HG03045 (cell line): ENCODE results near the gene SAFB2.

Source experiments
- ATAC-seq: cut with Tn5 transposase; IDR thresholded peaks from one replicate; pipeline ENCODE4 v1.9.1; 2021; ENCODE audit warnings: mild to moderate bottlenecking, moderate library complexity; ENCODE audit not compliant: unreplicated experiment

The SAFB2 gene

GRCh38 chr19:5622465-5623396, at the start of gene SAFB2, which contains the start of gene SAFB:
TSS of gene SAFB2 (minus strand) at chr19:5622776. CDS start at chr19:5622715, 61 bp downstream.
TSS of gene SAFB (plus strand) at chr19:5623083. CDS start at chr19:5623206, 123 bp downstream.
- ATAC-seq = peak; percentile 83

GRCh38 chr19:5671600-5671999, 49.0 kb upstream of the SAFB2 start:
- ATAC-seq = no peak

GRCh38 chr19:5669212-5669611, 46.6 kb upstream of the SAFB2 start:
- no peak for ATAC-seq

DNA sequence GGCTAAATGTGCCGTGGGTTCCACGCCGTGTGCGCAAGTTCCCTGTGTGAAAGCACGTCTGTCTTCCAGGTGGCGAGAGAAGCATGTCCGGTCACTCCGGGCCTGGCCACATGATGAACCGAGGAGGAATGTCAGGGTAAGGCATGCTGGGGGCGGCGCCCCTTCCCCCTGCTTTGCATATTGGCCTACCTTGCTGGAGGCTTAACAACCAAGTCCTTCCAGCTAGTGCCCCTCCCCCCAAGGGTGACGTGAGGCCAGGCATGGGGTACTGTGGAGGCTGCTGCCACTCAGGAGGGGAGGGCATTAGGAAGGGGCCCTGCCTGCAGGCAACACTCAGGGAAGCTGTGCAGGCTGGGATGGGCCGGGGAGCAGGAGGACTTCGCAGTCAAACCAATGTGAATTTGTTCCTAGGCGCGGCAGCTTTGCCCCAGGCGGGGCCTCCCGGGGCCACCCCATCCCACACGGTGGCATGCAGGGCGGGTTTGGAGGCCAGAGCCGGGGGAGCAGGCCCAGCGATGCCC, 45.2 kb upstream of the SAFB2 start:
- no peak for ATAC-seq

GRCh38 chr19:5666921-5667610, 44.5 kb upstream of the SAFB2 start:
- ATAC-seq = no peak

- ATAC-seq = no peak
Observed at GRCh38 chr19:5665781-5666513, 43.4 kb upstream of the SAFB2 start.

DNA sequence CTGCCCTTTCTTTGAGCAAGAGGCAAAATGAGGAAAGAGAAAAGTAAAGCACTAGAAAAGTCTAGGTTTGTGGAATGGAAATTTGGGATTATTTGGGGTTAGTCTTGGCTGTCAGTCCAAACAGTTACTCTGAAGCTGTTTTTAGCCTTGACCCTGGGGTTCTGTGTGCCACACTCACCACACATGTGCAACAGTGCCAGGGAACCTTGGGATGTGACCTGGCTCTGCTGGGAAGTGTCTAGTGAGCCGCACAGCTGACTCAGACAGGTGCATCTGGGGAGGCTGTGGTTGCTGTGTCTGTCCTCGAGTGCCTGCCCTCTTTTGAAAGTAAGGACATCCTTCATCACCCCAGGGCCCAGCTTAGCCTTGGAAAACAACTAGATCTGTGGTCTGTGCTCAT, 41.9 kb upstream of the SAFB2 start:
- no peak for ATAC-seq

DNA sequence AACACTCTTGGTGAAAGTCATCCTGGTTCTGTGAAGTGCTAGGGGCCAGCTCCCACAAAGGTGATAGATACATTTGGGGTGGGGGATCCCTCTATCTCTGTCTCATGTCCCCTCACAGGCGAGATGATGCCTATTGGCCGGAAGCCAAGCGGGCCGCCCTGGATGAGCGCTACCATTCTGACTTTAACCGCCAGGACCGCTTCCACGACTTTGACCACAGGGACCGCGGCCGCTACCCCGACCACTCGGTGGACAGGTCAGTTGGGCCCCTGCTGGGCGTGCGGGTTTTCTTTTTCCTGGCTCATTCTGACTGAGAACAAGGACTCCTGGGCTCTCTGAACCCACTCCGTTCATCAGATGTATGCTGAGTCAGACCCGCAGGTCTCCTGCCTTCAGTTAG, 41.3 kb upstream of the SAFB2 start:
- no peak for ATAC-seq

GRCh38 chr19:5661483-5661882, 38.9 kb upstream of the SAFB2 start:
- ATAC-seq = no peak

GRCh38 chr19:5655412-5655811, 32.8 kb upstream of the SAFB2 start:
- no peak for ATAC-seq

- no peak for ATAC-seq
Observed at GRCh38 chr19:5654931-5655330, 32.4 kb upstream of the SAFB2 start.

DNA sequence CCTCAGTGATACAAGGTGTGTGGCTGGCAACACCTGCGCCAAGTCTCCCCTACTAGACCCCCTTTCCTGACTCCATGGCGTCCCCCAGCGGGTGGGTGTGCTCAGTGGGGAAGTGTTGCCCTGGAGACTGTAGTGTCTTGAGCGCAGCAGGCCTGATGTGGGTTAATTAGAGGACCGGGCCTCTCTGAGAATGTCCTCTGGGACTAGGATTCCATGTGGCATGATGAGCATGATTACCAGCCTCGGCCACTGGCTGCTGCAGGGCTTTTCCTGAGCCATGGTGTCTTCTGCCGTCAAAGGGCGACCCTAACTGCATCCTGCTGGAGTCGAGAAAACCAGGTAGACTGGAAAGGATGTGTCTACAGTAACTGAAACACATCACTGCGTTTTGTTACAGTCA, 29.7 kb upstream of the SAFB2 start:
- ATAC-seq = no peak

DNA sequence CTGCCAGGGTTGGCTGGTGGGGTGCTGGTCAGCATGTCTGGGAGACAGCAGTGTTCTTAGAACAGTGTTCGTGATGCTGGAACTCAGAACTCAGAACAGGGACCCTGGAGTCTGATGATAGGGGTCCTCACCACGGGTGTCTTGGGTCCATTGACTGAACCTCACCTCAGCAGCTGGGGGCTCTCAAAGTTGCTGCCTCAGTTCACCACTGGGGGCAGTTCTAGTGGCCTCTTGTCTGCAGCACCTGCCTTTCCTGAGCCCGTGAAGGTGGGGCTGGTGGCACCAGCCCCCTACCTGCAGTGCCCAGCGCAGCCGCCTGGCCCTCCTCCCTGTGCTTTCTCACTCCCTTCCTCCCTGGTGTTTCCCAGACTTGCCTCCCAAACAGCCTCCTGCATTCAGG, 28.8 kb upstream of the SAFB2 start:
- ATAC-seq = no peak

DNA sequence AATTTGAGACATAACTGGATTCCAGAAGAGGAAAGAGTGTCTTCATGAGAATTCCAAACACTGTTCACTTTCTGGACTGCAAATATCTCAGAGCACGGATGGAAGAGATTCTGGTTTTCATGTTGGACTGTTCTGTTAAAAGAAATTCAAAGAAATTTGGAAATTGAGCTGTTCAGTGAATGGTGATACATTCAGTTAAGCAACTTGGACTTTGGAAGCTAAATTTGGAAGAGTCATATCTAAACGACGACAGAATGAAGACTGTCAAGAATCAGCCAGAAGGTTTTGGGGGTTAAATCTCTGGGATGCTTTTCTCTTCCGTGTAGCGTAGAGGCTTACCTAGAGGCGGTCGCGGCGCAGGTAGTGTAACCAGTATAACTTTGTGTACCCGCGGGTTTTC, 25.9 kb upstream of the SAFB2 start:
- no peak for ATAC-seq

DNA sequence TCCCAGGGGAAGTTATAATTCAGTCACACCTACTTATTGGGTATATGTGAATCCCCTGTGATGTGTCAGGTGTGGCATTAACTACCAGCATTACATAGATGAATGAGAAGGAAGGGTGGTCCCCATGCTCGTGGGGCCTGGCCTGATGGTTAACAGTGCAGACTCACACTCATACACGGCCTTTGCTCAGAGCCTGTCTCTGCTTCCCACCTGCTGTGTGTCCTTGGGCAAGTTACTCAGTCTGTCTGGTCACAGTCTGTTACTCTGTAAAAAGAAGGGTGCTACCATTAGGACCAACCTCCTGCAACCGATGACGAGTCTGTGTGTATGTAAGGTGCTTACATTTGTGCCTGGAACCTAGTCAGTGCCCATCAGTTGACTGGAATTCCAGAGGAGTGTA, 24.1 kb upstream of the SAFB2 start:
- ATAC-seq = no peak

- ATAC-seq = no peak
Observed at GRCh38 chr19:5645409-5645808, 22.8 kb upstream of the SAFB2 start.

GRCh38 chr19:5644037-5644436, 21.5 kb upstream of the SAFB2 start:
- no peak for ATAC-seq

GRCh38 chr19:5643060-5643459, 20.5 kb upstream of the SAFB2 start:
- no peak for ATAC-seq

DNA sequence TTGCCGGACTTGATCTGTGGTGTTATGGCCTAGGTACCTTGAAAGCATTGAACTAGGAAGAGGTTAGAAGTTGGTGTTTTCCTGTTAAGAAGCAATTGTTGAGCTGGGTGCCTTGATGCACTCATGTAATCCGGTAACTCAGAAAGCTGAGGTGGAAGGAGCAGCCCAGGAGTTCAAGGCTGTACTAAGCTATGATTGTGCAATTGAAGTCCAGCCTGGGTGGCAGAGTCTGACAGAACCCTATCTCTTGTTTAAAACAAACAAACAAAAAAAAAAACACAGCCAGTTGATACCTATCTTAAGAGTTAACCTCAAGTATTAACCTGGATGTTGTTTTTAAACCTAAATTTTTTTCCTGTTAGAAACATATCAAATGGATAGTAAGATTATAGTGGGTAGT, 19.6 kb upstream of the SAFB2 start:
- no peak for ATAC-seq

DNA sequence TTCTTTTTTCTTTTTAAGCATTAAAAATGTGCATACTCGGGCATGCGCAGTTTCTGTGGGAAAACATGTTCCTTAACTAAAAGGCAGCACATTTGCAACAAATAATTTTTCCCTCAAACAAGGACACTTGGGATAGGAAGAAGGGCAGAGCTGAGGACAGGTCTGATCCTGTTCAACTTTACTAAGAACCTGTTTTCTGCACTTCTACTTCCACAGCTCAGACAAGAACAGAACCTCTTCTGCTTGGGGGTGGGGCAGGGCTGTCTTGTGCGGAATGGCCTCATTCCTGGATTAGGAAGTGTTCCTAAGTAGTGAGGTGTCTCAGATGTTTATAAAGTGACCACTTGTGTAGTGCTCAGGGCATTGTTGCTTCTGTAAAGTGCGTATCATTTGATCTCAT, 18.6 kb upstream of the SAFB2 start:
- no peak for ATAC-seq

- no peak for ATAC-seq
Observed at GRCh38 chr19:5637971-5638370, 15.4 kb upstream of the SAFB2 start.
